Activated CD8-positive, alpha-beta memory T cell treated with anti-CD3 and anti-CD28 coated beads, Interleukin-2, amount 50 U/mL, for 24 hours (primary cell): Measurements from ENCODE around the gene SPECC1.
"Not testable (repeated sequence)": the region's sequence is repeated elsewhere in the genome, so short reads cannot be mapped to it uniquely, and the experiment has no call there.

Experiments
- DNase-seq: peaks from one replicate; pipeline ENCODE4 v3.0.0-alpha.2; 2020; ENCODE audit errors: extremely low read depth

Gene SPECC1

GRCh38 chr17:20207262-20207985 is 198.3 kb downstream of the SPECC1 start:
- DNase-seq, result no peak

- DNase-seq, result no peak
Observed at GRCh38 chr17:20208717-20209116, 199.6 kb downstream of the SPECC1 start.

- DNase-seq, result no peak
Observed at GRCh38 chr17:20210180-20210579, 201.0 kb downstream of the SPECC1 start.

- no peak for DNase-seq
Observed at GRCh38 chr17:20210614-20211013, 201.5 kb downstream of the SPECC1 start.

- DNase-seq, result no peak
Observed at GRCh38 chr17:20211246-20211645, 202.1 kb downstream of the SPECC1 start.

- no peak for DNase-seq
Observed at GRCh38 chr17:20213449-20213848, 204.3 kb downstream of the SPECC1 start.

GRCh38 chr17:20214794-20215193 is 205.6 kb downstream of the SPECC1 start:
- no peak for DNase-seq

GRCh38 chr17:20216154-20216815 is 207.1 kb downstream of the SPECC1 start:
- DNase-seq, result no peak

GRCh38 chr17:20216853-20217252 is 207.7 kb downstream of the SPECC1 start:
- DNase-seq, result no peak

- no peak for DNase-seq
Observed at GRCh38 chr17:20217677-20218076, 208.5 kb downstream of the SPECC1 start.

GRCh38 chr17:20218272-20218671 is 209.1 kb downstream of the SPECC1 start:
- DNase-seq, result no peak

- DNase-seq, result no peak
Observed at GRCh38 chr17:20223808-20224328, 214.7 kb downstream of the SPECC1 start.

- DNase-seq, result no peak
Observed at GRCh38 chr17:20224379-20224778, 215.2 kb downstream of the SPECC1 start.

- no peak for DNase-seq
Observed at GRCh38 chr17:20225162-20226115, 216.3 kb downstream of the SPECC1 start.

GRCh38 chr17:20226814-20227482 is 217.8 kb downstream of the SPECC1 start:
- DNase-seq, result peak; percentile 50

GRCh38 chr17:20227720-20228370 is 218.7 kb downstream of the SPECC1 start:
- not testable (repeated sequence) for DNase-seq

GRCh38 chr17:20228410-20228809 is 219.3 kb downstream of the SPECC1 start:
- no peak for DNase-seq

GRCh38 chr17:20228860-20229259 is 219.7 kb downstream of the SPECC1 start:
- DNase-seq, result no peak

GRCh38 chr17:20230924-20231323 is 221.8 kb downstream of the SPECC1 start:
- DNase-seq, result no peak

- DNase-seq, result no peak
Observed at GRCh38 chr17:20232611-20233010, 223.5 kb downstream of the SPECC1 start.

- peak; percentile 40 for DNase-seq
Observed at GRCh38 chr17:20234276-20234675, 225.1 kb downstream of the SPECC1 start.
